Tibial artery (tissue), 4 donors: ENCODE results near the gene AKAP10.
"Not testable (repeated sequence)": the region's sequence is repeated elsewhere in the genome, so short reads cannot be mapped to it uniquely, and the experiment has no call there.

ENCODE experiments used
- DNase-seq, 2 donors: peaks; one replicate each; pipeline ENCODE4 v3.0.0-alpha.2; 2019
- H3K27ac ChIP-seq, 2 donors: fragments of 200-600 bp; sonication (generic) in 1 of 2; 1 replicate in 1 of 2; 2 replicates in 1 of 2; pipeline ENCODE4 v1.5.1; 2018 to 2019; ENCODE audit warnings: mild to moderate bottlenecking in 1 of 2
- H3K27me3 ChIP-seq, 2 donors: fragments of 200-600 bp; sonication (generic) in 1 of 2; one replicate each; pipeline versions ENCODE4 v1.5.1 to v1.6.0; 2016 to 2019
- H3K36me3 ChIP-seq, 3 donors: fragments of 200-600 bp; sonication (generic) in 2 of 3; one replicate each; pipeline ENCODE4 v1.5.1; 2016 to 2019; ENCODE audit warnings: mild to moderate bottlenecking in 2 of 3
- H3K4me1 ChIP-seq, 4 donors: fragments of 200-600 bp; sonication (generic) in 2 of 4; 1 replicate in 3 of 4; 2 replicates in 1 of 4; pipeline ENCODE4 v1.5.1; 2016 to 2019
- H3K4me3 ChIP-seq, 2 donors: fragments of 200-600 bp; sonication (generic) in 1 of 2; 1 replicate in 1 of 2; 2 replicates in 1 of 2; pipeline ENCODE4 v1.5.1; 2018 to 2019; ENCODE audit warnings: mild to moderate bottlenecking in 2 of 2
- H3K9me3 ChIP-seq, 3 donors: fragments of 200-600 bp; sonication (generic) in 1 of 3; one replicate each; pipeline ENCODE4 v1.5.1; 2016 to 2019
- CTCF ChIP-seq, 2 experiments: fragments of 200-600 bp in 1 of 2; fragments of 450-650 bp in 1 of 2; IDR thresholded peaks; one replicate each; pipeline ENCODE4 v1.5.1; 2017 to 2019; ENCODE audit warnings: antibody characterized with exemption in 2 of 2, mild to moderate bottlenecking in 1 of 2, moderate library complexity in 1 of 2
- intact Hi-C: fragments of 100-400 bp; cut with DNase I; formaldehyde crosslinking; loops from one replicate; pipeline ENCODE4 v1.15.0; 2023; ENCODE audit warnings: low total_unique reads

The AKAP10 gene

DNA sequence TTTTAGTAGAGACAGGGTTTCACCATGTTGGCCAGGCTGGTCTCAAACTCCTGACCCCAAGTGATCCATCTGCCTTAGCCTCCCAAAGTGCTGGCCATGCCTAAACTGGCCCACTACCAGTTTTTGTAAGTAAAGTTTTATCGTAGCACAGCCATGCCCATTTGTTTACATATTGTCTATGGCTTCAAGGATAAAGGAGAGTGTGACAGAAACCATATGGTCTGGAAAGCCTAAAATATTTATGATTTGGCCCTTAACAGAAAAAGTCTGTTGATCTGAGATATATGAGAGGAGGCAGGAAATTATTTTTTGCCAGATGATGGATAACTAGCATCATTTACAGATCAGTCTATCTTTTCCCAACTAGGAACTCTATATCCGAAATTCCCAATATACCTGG lies 4.5 kb downstream of the AKAP10 start:
- peaks cover 0 to 22% (median 16%) of the 10 kb centered on the region in 4 donors for H3K4me1 ChIP-seq
- H3K27ac ChIP-seq = no peak overlapping the region
- no peaks in the 10 kb centered on the region for H3K9me3 ChIP-seq
- peaks cover 2 to 19% (median 19%) of the 10 kb centered on the region in 3 donors for H3K36me3 ChIP-seq
- intact Hi-C loops = no loop called here
- no peak for TF ChIP-seq CTCF (IDR thresholded peaks at IDR 0.05)
- no peak for DNase-seq
- no peak overlapping the region for H3K4me3 ChIP-seq
- H3K27me3 ChIP-seq = no peaks in the 10 kb centered on the region

- peaks cover 18 to 57% (median 33%) of the 10 kb centered on the region in 3 donors for H3K36me3 ChIP-seq
- H3K27me3 ChIP-seq, DNase-seq, H3K27ac ChIP-seq, intact Hi-C loops, H3K4me1 ChIP-seq, H3K4me3 ChIP-seq, H3K9me3 ChIP-seq: not testable (repeated sequence)
Measured at GRCh38 chr17:19962954-19963353, 14.7 kb downstream of the AKAP10 start.

DNA sequence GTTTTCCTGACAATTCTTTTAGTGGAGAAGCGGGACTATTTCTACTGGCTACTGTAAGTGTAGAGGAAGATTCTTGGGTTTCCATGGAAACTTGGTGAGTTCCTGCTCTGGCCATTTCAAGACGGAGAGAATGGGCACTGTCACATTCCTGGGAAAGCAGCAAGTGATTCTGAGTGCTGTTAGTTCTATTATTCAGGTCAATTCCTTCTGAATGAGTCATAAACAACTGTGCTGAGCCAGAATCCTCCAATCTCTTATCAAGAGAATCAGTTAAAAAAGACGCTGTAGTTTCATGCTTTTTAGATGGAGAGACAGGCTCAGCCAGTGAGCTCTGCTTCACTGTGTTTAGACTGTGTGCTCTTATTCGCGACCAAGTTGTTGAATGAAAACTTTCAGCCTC lies 19.6 kb downstream of the AKAP10 start:
- no peak overlapping the region for H3K4me3 ChIP-seq
- TF ChIP-seq CTCF (IDR thresholded peaks at IDR 0.05) = no peak
- DNase-seq = no peak
- peaks cover 0 to 27% (median 6%) of the 10 kb centered on the region in 4 donors for H3K4me1 ChIP-seq
- H3K27ac ChIP-seq = no peak overlapping the region
- no peaks in the 10 kb centered on the region for H3K9me3 ChIP-seq
- intact Hi-C loops = no loop called here
- peaks cover 11 to 53% (median 39%) of the 10 kb centered on the region in 3 donors for H3K36me3 ChIP-seq
- no peaks in the 10 kb centered on the region for H3K27me3 ChIP-seq

- no peak for TF ChIP-seq CTCF (IDR thresholded peaks at IDR 0.05)
- Histone ChIP-seq H3K27me3 (no peaks in the 10 kb centered on the region), H3K4me3 (no peak overlapping the region), H3K9me3 (no peaks in the 10 kb centered on the region), H3K36me3 (peaks cover 8 to 31% (median 31%) of the 10 kb centered on the region in 3 donors), H3K27ac (no peak overlapping the region), H3K4me1 (peaks cover 0 to 27% (median 6%) of the 10 kb centered on the region in 4 donors)
- intact Hi-C loops = no loop called here
- DNase-seq = no peak
Measured at GRCh38 chr17:19955099-19955498, 22.5 kb downstream of the AKAP10 start.

DNA sequence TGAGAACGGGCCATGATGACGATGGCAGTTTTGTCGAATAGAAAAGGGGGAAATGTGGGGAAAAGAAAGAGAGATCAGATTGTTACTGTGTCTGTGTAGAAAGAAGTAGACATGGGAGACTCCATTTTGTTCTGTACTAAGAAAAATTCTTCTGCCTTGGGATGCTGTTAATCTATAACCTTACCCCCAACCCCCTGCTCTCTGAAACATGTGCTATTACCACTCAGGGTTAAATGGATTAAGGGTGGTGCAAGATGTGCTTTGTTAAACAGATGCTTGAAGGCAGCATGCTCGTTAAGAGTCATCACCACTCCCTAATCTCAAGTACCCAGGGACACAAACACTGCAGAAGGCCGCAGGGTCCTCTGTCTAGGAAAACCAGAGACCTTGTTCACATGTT lies 26.2 kb downstream of the AKAP10 start:
- H3K27ac ChIP-seq, H3K27me3 ChIP-seq, intact Hi-C loops, H3K9me3 ChIP-seq, H3K4me3 ChIP-seq, DNase-seq: not testable (repeated sequence)
- H3K36me3 ChIP-seq = peaks cover 8 to 18% (median 11%) of the 10 kb centered on the region in 3 donors
- peaks cover 0 to 18% (median 4%) of the 10 kb centered on the region in 4 donors for H3K4me1 ChIP-seq

GRCh38 chr17:19950624-19951195 lies 26.9 kb downstream of the AKAP10 start:
- DNase-seq, H3K9me3 ChIP-seq, H3K27me3 ChIP-seq, H3K27ac ChIP-seq, H3K4me3 ChIP-seq, intact Hi-C loops: not testable (repeated sequence)
- Histone ChIP-seq H3K36me3 (peaks cover 11 to 17% (median 13%) of the 10 kb centered on the region in 3 donors), H3K4me1 (peaks cover 0 to 11% (median 4%) of the 10 kb centered on the region in 4 donors)

DNA sequence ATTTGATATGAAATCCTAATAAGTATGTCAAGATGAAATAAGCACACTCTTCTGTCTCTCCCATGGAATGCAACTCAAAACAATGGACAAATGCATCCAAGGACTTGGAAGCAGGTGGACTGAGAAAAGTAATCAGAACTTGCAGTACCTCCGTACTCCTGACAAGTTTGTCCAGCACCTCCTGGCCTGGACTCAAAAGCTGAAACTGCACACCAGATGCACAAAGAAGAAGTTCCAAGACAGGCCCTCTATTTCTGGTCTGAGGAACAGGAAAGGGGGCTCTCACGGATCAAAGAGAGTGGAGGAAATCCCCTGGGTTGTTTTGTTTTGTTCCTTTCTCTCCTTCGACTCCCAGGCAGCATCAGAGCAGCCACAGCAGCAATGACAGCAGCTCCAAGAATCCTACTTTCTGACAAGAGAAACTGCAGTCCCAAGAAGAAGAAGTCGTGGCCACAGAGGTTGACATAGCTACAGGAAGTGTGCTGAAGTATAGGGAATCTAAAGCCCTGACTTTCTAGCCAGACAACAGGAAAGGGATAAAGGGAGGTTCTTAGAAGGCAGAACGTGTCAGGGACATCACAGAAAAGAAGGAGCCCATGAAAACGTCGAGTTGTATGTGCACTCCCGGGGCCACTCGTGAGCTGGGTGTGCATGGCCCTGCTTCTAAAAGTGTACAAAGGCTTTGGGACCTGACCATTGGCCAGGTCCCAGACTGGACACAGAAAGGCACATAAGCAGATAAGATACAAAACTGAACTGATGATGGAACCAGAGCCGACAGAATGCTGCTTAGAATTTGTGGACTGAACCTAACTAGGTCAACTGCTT lies 29.3 kb downstream of the AKAP10 start:
- Histone ChIP-seq H3K36me3 (peaks cover 11 to 23% (median 13%) of the 10 kb centered on the region in 3 donors), H3K4me3 (no peak overlapping the region), H3K4me1 (peaks cover 0 to 8% (median 2%) of the 10 kb centered on the region in 4 donors), H3K27me3 (no peaks in the 10 kb centered on the region), H3K27ac (no peak overlapping the region), H3K9me3 (no peaks in the 10 kb centered on the region)
- TF ChIP-seq CTCF (IDR thresholded peaks at IDR 0.05) = no peak
- intact Hi-C loops = no loop called here
- no peak for DNase-seq
